Panc1 (cell line): ENCODE results near the gene DGCR2.

ENCODE experiments used
- CTCF ChIP-seq: fragments of 450-650 bp; IDR thresholded peaks from 2 replicates; pipeline ENCODE4 v1.5.1; 2017; ENCODE audit warnings: mild to moderate bottlenecking
- POLR2AphosphoS5 ChIP-seq: IDR thresholded peaks from 2 replicates; pipeline ENCODE4 v1.6.1; 2012; ENCODE audit warnings: mild to moderate bottlenecking, low read depth, low read length, moderate library complexity
- REST ChIP-seq, 2 experiments: IDR thresholded peaks; 2 replicates each; pipeline ENCODE4 v1.6.1; 2011 to 2012; ENCODE audit warnings: low read depth in 2 of 2, control low read depth in 1 of 2, low read length in 1 of 2, mild to moderate bottlenecking in 1 of 2, moderate library complexity in 1 of 2; ENCODE audit not compliant: insufficient read depth in 1 of 2
- SIN3A ChIP-seq: IDR thresholded peaks from 2 replicates; pipeline ENCODE4 v1.6.1; 2012; ENCODE audit warnings: low read depth, mild to moderate bottlenecking, low read length, moderate library complexity, borderline replicate concordance; ENCODE audit not compliant: insufficient read depth

DNA sequence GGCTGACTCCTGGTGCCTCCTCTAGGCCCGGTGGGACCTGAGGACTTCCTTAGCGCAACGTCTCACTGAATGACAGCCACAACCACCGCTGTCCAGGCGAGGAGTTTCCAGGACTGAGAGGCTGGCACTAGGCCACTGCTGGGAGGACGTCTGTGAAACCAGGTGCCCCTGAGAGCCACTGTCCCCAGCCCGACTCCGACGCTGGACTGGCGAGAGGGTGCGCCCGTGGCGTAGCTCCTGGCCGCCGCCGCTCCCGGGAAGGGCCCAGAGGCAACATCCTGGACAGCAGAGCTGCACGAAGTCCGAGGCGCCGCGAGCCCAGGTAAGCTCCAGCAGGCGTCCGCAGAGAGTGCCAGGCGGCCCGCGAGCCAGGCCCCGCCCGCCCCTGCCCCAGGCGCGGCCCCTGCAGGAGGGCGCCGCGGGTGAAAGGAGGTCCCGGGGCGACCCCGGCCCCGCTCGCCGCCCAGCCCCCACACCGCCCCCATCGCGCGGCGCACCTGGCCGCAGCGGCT is 525 bp downstream of the DGCR2 start:
- TF ChIP-seq CTCF (no peak), POLR2AphosphoS5 (no peak), REST (IDR thresholded peaks at IDR 0.05; ENCODE audit: insufficient read depth in 1 of 2, low read depth in 2 of 2, low read length in 1 of 2) (no peak), SIN3A (no peak)
